GM23248 (cell line): Measurements from ENCODE around the gene FCGR2B.

Experiments used
- EZH2 ChIP-seq: fragments of 200-600 bp; sonication (generic); IDR thresholded peaks from 2 replicates; pipeline ENCODE4 v1.6.1; 2018; ENCODE audit warnings: antibody characterized with exemption, mild to moderate bottlenecking; ENCODE audit not compliant: insufficient read depth, poor library complexity, severe bottlenecking
- EZH2phosphoT487 ChIP-seq: fragments of 200-600 bp; sonication (generic); IDR thresholded peaks from 2 replicates; pipeline ENCODE4 v1.6.1; 2018; ENCODE audit warnings: antibody characterized with exemption, moderate library complexity, mild to moderate bottlenecking, low read depth; ENCODE audit not compliant: insufficient read depth

GRCh38 chr1:161723459-161724141 is 60.7 kb downstream of the FCGR2B start:
- TF ChIP-seq EZH2 (no peak), EZH2phosphoT487 (no peak)
